Heart right ventricle (tissue), 16 donors: Measurements from ENCODE around the gene CALML6. TPM values are rescaled to one million over a fixed set of nuclear protein-coding genes. Genes with fewer than 3 reads are reported as not detected.

Source experiments
- ATAC-seq, 8 donors: fragments of 200-7000 bp; cut with Tn5 transposase; one replicate each; pipeline ENCODE4 v1.9.1; 2020; ENCODE audit warnings: mild to moderate bottlenecking in 8 of 8, moderate library complexity in 8 of 8, moderate number of reproducible peaks in 1 of 8
- DNase-seq, 2 donors: peaks; one replicate each; pipeline ENCODE4 v3.0.0-alpha.2; 2020
- H3K27ac ChIP-seq, 10 donors: fragments of 200-600 bp; sonication (generic) in 2 of 10; one replicate each; pipeline versions ENCODE4 v1.5.0 to v1.8.0; 2020 to 2022; ENCODE audit warnings: mild to moderate bottlenecking in 3 of 10
- H3K27me3 ChIP-seq, 7 donors: fragments of 200-600 bp; one replicate each; pipeline ENCODE4 v1.8.0; 2021 to 2022; ENCODE audit warnings: mild to moderate bottlenecking in 2 of 7
- H3K36me3 ChIP-seq, 9 donors: fragments of 200-600 bp; sonication (generic) in 1 of 9; one replicate each; pipeline versions ENCODE4 v1.5.0 to v1.8.0; 2020 to 2022; ENCODE audit warnings: mild to moderate bottlenecking in 2 of 9
- H3K4me1 ChIP-seq, 9 donors: fragments of 200-600 bp; sonication (generic) in 1 of 9; one replicate each; pipeline versions ENCODE4 v1.5.0 to v1.8.0; 2020 to 2022; ENCODE audit warnings: mild to moderate bottlenecking in 4 of 9
- H3K4me3 ChIP-seq, 10 donors: fragments of 200-600 bp; sonication (generic) in 2 of 10; one replicate each; pipeline versions ENCODE4 v1.5.0 to v1.8.0; 2020 to 2022; ENCODE audit warnings: mild to moderate bottlenecking in 7 of 10, moderate library complexity in 2 of 10
- H3K9me3 ChIP-seq, 11 donors: fragments of 200-600 bp in 10 of 11; sonication (generic) in 2 of 11; one replicate each; pipeline versions ENCODE4 v1.5.0 to v1.8.0; 2013 to 2022; ENCODE audit warnings: mild to moderate bottlenecking in 2 of 11, control low read depth in 1 of 11, moderate library complexity in 1 of 11
- WGBS, 2 donors: extraction: QIAGEN DNeasy Blood & Tissue Kit; methylation state at CpG; one replicate each; pipeline ENCODE4 v1.1.7; 2013; ENCODE audit warnings: inconsistent platforms in 1 of 2; 5-methylcytosine and 5-hydroxymethylcytosine counted together
- intact Hi-C, 10 donors: fragments of 100-400 bp; cut with DNase I; formaldehyde crosslinking; loops; one replicate each; pipeline versions ENCODE4 v1.11.1 to v1.14.2; 2022
- polyA plus RNA-seq, 2 donors: library from polyadenylated mRNA; stranded (reverse); fragments of 200-250 nt; gene quantifications; one replicate each; pipeline ENCODE4 v1.2.3, GENCODE V29; 2013
- total RNA-seq, 10 donors: library from RNA; stranded (reverse); fragmentation: NEBNext Ultra II Directional in 3 of 10; extraction: Animal tissue kit (Norgen Biotek cat#: 25700) in 3 of 10; gene quantifications; one replicate each; pipeline versions ENCODE4 v1.2.1 to v1.2.4, GENCODE V29; 2021 to 2023
- TF ChIP-seq, protein P1 (sequence below), 9 donors: fragments of 200-600 bp; sonication (generic) in 2 of 9; IDR thresholded peaks; one replicate each; pipeline versions ENCODE4 v1.5.0 to v1.8.0; 2021 to 2022; ENCODE audit warnings: antibody characterized with exemption in 9 of 9, mild to moderate bottlenecking in 5 of 9, moderate library complexity in 1 of 9
- donor health status: Arrhythmogenic right ventricular cardiomyopathy.
- donor health status: ischemic (EF 13 %, LVEDD 7.1; RV severe dilation, severe dysfunction).
- donor health status: healthy with polysubstance abuse.
- donor health status: DM: no; HTN: yes; CAD: no.
- donor health status: DM: no; HTN: no; CAD: no.
- donor health status: ischemic (EF 25% LVEDD 6.9; RV normal size, moderate dysfunction).
- donor health status: ischemic (EF 25% LVEDD 5.7; RV mildly dilated, moderate dysfunction).
- donor health status: healthy.
- donor health status: DM: yes; HTN: yes; CAD: no.
- donor health status: Ischemic cardiomyopathy.
- donor health status: ischemic (EF 35%, LVEDD 5.7; RV mildly dilated, moderate dysfunction).
- donor health status: nonischemic (EF 11% LVEDD 7.7; RV severe dilation, severe dysfunction).
- donor health status: DM: yes; HTN: yes; CAD: no.
- donor health status: PGD.
- donor health status: ischemic (EF 29% LVEDD 5.4; RV normal size, mild dysfunction).
- donor health status: nonischemic (EF 23%, LVEDD 6.1; RV moderate dilation, normal function).

The CALML6 gene
- total and polyA plus RNA-seq, 12 donors = 0.09 to 0.88 (median 0.20) TPM; not detected in 8

DNA sequence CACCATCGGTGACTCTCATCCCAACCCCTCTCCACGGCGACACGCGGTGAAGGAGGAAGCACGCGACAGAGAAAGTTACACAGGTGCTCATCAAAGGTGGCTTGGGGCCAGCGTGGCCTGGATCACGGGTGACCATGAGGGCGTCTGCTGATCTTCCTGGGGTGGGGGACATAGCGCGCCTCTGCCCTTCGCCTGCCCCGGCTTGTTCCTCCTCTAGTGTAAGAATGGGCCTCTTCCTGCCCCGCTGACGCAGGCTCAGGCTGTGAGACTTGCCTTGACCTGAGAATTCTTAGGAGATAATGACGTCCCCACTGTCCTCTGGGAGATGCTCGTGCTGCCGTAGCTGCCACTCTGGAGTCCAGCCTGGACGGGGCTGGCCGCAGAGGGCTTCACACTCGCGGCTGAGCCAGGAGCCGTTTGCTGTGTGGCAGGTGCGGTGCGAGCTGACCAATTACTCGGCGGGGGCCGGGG lies 43.0 kb downstream of the CALML6 start:
- ATAC-seq = no peak
- peaks cover 0 to 13% (median 4%) of the 10 kb centered on the region in 9 donors for H3K4me1 ChIP-seq
- TF ChIP-seq, protein P1, sequence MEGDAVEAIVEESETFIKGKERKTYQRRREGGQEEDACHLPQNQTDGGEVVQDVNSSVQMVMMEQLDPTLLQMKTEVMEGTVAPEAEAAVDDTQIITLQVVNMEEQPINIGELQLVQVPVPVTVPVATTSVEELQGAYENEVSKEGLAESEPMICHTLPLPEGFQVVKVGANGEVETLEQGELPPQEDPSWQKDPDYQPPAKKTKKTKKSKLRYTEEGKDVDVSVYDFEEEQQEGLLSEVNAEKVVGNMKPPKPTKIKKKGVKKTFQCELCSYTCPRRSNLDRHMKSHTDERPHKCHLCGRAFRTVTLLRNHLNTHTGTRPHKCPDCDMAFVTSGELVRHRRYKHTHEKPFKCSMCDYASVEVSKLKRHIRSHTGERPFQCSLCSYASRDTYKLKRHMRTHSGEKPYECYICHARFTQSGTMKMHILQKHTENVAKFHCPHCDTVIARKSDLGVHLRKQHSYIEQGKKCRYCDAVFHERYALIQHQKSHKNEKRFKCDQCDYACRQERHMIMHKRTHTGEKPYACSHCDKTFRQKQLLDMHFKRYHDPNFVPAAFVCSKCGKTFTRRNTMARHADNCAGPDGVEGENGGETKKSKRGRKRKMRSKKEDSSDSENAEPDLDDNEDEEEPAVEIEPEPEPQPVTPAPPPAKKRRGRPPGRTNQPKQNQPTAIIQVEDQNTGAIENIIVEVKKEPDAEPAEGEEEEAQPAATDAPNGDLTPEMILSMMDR (IDR thresholded peaks at IDR 0.05) = no peak
- no peak overlapping the region for H3K4me3 ChIP-seq
- H3K27me3 ChIP-seq = peaks cover 0 to 58% (median 47%) of the 10 kb centered on the region in 7 donors
- no peaks in the 10 kb centered on the region for H3K9me3 ChIP-seq
- no peak overlapping the region for H3K27ac ChIP-seq
- DNase-seq = no peak
- 79 to 82% methylated on average over 29 of the region's 29 CpGs for WGBS, 2 donors
- H3K36me3 ChIP-seq = no peaks in the 10 kb centered on the region
- intact Hi-C loops = loop anchor here in 1 of 10 donors (5.0 kb wide), 1 partner anchor 84 kb away; no protein-coding TSS in a partner anchor

DNA sequence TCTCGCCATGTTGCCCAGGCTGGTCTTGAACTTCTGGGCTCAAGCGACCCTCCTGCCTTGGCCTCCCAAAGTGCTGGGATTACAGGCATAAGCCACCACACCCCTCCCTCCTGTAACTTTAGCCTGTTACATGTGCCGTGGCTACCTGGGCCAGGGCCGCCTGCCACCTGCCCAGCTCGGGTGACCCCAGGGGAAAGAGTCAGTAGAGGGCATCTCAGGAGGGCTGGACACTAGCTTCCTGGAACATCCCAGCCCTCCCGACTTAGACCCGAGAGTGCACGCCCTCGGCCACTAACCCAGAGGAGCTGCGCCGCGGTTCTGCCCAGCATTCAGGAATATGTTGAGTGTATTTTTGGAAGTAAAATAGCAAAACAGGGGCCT lies 44.4 kb downstream of the CALML6 start:
- intact Hi-C loops = loop anchor here in 1 of 10 donors (5.0 kb wide), 1 partner anchor 83 kb away; no protein-coding TSS in a partner anchor
- Histone ChIP-seq H3K4me3 (no peak overlapping the region), H3K27me3 (peaks cover 0 to 69% (median 60%) of the 10 kb centered on the region in 7 donors), H3K4me1 (peaks cover 0 to 13% (median 4%) of the 10 kb centered on the region in 9 donors), H3K27ac (no peak overlapping the region), H3K36me3 (no peaks in the 10 kb centered on the region), H3K9me3 (no peaks in the 10 kb centered on the region)
- ATAC-seq (peak in 2 of 8 donors; percentile 4 to 10), DNase-seq (no peak)
- 76 to 82% methylated on average over 12 of the region's 12 CpGs for WGBS, 2 donors
- TF ChIP-seq, protein P1 (IDR thresholded peaks at IDR 0.05) = no peak

DNA sequence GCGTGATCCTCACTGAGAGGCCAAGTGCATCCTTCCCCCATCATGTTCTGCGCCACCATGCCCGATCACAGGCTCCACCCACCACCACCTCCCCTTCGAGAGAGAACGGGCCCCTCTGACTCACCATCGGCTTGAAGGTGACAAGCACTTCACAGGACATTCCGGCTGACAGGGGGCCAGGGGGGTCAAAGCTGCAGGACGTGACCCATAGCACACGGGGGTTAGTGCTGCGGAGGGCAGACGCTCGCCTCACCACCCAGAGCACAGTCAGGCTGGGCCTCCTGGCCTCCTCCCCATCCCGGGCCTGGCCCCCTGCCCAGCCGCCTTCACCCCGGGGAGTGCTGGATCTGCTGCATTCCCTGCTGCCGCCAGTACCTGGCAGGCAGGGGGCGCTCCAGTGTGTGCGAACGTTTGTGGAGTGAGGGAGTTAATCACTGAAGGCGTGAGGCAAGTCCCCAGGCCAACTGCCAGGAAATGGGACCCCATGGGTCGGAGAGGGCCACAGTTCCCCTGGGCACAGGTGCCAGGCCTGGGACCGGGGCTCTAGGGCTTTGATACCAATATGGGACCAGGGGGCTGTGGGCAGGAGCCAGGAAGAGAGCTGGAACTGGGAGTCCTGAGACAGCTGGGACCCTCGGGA lies 44.9 kb downstream of the CALML6 start:
- Histone ChIP-seq H3K27ac (no peak overlapping the region), H3K4me1 (peaks cover 0 to 13% (median 4%) of the 10 kb centered on the region in 9 donors), H3K36me3 (no peaks in the 10 kb centered on the region), H3K9me3 (no peaks in the 10 kb centered on the region), H3K4me3 (peak overlapping the region in 1 of 10 donors; percentile 15), H3K27me3 (peaks cover 0 to 74% (median 65%) of the 10 kb centered on the region in 7 donors)
- ATAC-seq = peak; percentile 80 to 95 (median 90)
- intact Hi-C loops = loop anchor here (1.0 to 5.0 kb wide), 4 partner anchors 82 to 87 kb away; no protein-coding TSS in a partner anchor
- 5 to 7% methylated on average over 23 of the region's 23 CpGs for WGBS, 2 donors
- peak; percentile 84 to 88 for DNase-seq
- TF ChIP-seq, protein P1 (IDR thresholded peaks at IDR 0.05) = peak; percentile 60 to 88 (median 82)

DNA sequence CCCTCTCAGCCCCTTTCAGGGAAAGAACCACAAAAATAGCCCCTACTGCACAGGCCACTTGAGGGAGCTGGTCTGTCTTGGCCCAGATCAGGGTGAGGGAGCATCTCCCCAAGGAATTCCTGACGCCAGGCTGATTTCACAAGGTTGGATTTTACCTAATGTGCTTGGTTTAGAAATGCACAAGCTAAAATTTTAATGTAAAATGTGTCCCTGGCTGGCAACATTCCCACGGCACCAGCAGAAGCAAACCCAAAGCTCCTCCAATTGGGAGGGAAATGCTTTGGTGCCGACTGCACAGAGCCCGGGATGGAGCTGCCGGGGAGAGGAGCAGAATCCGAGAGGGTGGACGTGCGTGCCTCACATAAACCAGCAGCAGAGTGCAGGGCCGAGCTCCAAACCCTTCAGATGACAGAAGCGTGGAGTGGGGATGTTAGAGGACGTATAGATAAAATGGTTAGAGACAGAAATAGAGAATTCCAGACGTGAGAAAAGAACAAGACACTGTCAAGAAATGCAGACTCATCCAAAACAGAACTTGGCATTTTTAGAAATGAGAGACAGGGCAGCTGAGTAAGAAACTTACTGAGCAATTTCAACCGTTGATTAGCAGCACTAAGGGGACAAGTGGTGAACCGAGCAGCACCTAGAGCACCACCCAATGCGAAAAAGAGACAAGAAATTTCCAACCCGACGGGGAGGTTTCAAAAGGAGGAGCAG lies 45.6 kb downstream of the CALML6 start:
- ATAC-seq (peak in 4 of 8 donors; percentile 6 to 11 (median 6)), DNase-seq (no peak)
- no peaks in the 10 kb centered on the region for H3K36me3 ChIP-seq
- no peak overlapping the region for H3K4me3 ChIP-seq
- H3K9me3 ChIP-seq = no peaks in the 10 kb centered on the region
- H3K4me1 ChIP-seq = peaks cover 0 to 13% (median 4%) of the 10 kb centered on the region in 9 donors
- H3K27me3 ChIP-seq = peaks cover 0 to 81% (median 72%) of the 10 kb centered on the region in 7 donors
- intact Hi-C loops = loop anchor here in 9 of 10 donors (1.0 to 5.0 kb wide), 4 partner anchors 82 to 87 kb away; no protein-coding TSS in a partner anchor
- no peak overlapping the region for H3K27ac ChIP-seq
- TF ChIP-seq, protein P1 (IDR thresholded peaks at IDR 0.05) = no peak
- WGBS, 2 donors = 36 to 37% methylated on average over 17 of the region's 17 CpGs
